Measurements from ENCODE around the gene BRPF1. TPM values are rescaled to one million over a fixed set of nuclear protein-coding genes. Genes with fewer than 3 reads are reported as not detected.

BRPF1 gene
- total and polyA plus RNA-seq, 2 experiments from 2014 or later = 9.3 to 10.7 TPM

DNA sequence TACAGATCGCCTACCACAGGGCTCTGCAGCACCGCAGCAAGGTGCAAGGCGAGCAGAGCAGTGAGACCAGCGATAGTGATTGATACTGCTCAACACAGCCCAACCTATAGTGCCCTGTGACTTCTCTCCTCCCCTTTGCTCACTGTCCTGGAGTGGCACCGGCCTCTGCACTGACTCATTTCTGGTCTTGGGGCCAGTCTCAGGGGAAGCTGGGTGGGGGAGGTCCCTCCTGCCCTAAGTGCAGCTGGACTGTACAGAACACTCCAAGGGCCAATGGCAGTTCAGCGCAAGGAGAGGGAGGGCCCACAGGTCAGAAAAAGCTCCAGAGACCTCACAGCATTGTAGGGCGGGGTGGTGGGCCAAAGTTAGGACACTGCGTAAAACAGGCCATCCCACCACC, 15.7 kb downstream of the BRPF1 start:
- peaks cover 8% of the 10 kb centered on the region for H3K4me1 ChIP-seq (ENCODE audit: insufficient read depth)
- no peak for DNase-seq (ENCODE audit: low spot score)
- H3K4me2 ChIP-seq = no peak overlapping the region
- no peaks in the 10 kb centered on the region for H3K9me2 ChIP-seq (replicated peaks; ENCODE audit: insufficient read depth)
- no peaks in the 10 kb centered on the region for H3K9me3 ChIP-seq (ENCODE audit: low read depth)
- H3K27me3 ChIP-seq = no peaks in the 10 kb centered on the region
- no peak overlapping the region for H3K4me3 ChIP-seq
- 97% methylated on average over 8 of the region's 8 CpGs for WGBS (ENCODE audit: low lambda C conversion rate, missing lambda C conversion rate)
- peaks cover 20% of the 10 kb centered on the region for H3K79me2 ChIP-seq
- H4K20me1 ChIP-seq (ENCODE audit: insufficient read depth, poor library complexity, severe bottlenecking) = no peaks in the 10 kb centered on the region
- H3K27ac ChIP-seq = no peak overlapping the region
- H2AFZ ChIP-seq = no peak overlapping the region
- TF ChIP-seq EZH2 (IDR thresholded peaks at IDR 0.05; ENCODE audit: borderline replicate concordance) (no peak), EZH2phosphoT487 (IDR thresholded peaks at IDR 0.05; ENCODE audit: low read depth, severe bottlenecking, unreplicated experiment) (no peak)
- TF ChIP-seq, protein P1, sequence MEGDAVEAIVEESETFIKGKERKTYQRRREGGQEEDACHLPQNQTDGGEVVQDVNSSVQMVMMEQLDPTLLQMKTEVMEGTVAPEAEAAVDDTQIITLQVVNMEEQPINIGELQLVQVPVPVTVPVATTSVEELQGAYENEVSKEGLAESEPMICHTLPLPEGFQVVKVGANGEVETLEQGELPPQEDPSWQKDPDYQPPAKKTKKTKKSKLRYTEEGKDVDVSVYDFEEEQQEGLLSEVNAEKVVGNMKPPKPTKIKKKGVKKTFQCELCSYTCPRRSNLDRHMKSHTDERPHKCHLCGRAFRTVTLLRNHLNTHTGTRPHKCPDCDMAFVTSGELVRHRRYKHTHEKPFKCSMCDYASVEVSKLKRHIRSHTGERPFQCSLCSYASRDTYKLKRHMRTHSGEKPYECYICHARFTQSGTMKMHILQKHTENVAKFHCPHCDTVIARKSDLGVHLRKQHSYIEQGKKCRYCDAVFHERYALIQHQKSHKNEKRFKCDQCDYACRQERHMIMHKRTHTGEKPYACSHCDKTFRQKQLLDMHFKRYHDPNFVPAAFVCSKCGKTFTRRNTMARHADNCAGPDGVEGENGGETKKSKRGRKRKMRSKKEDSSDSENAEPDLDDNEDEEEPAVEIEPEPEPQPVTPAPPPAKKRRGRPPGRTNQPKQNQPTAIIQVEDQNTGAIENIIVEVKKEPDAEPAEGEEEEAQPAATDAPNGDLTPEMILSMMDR (IDR thresholded peaks at IDR 0.05; ENCODE audit: poor library complexity) = no peak
- no peaks in the 10 kb centered on the region for H3K36me3 ChIP-seq (replicated peaks; ENCODE audit: insufficient read depth, low read depth)

DNA sequence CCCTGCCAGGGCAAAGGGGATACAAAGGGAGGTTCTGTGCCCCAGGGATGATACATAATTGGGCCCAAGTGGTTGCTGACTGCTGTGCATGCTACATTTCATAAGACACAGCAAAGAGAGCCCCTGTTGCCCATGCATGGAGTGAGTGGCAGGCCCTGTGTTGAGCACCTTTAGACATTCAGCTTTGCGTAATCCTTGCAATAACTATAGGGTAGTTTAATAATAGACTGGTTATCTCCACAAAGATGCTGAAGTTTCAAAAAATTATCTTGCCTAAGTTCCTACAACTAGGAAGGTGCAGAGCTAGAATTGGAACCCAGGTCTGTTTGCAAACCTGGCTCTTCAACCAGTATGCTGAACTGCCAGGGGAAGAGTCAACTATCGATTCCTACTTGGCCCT, 16.5 kb downstream of the BRPF1 start:
- Histone ChIP-seq H3K4me2 (no peak overlapping the region), H4K20me1 (ENCODE audit: insufficient read depth, poor library complexity, severe bottlenecking) (no peaks in the 10 kb centered on the region), H3K4me3 (no peak overlapping the region), H3K9me3 (ENCODE audit: low read depth) (no peaks in the 10 kb centered on the region), H3K9me2 (replicated peaks; ENCODE audit: insufficient read depth) (no peaks in the 10 kb centered on the region), H3K27ac (no peak overlapping the region), H3K4me1 (ENCODE audit: insufficient read depth) (peaks cover 8% of the 10 kb centered on the region), H3K27me3 (no peaks in the 10 kb centered on the region), H3K36me3 (replicated peaks; ENCODE audit: insufficient read depth, low read depth) (no peaks in the 10 kb centered on the region), H2AFZ (no peak overlapping the region), H3K79me2 (peaks cover 24% of the 10 kb centered on the region)
- no peak for DNase-seq (ENCODE audit: low spot score)
- 97% methylated on average over 2 of the region's 2 CpGs for WGBS (ENCODE audit: low lambda C conversion rate, missing lambda C conversion rate)
- TF ChIP-seq EZH2phosphoT487 (IDR thresholded peaks at IDR 0.05; ENCODE audit: low read depth, severe bottlenecking, unreplicated experiment) = no peak
- TF ChIP-seq, protein P1 (IDR thresholded peaks at IDR 0.05; ENCODE audit: poor library complexity) = no peak
- TF ChIP-seq EZH2 (IDR thresholded peaks at IDR 0.05; ENCODE audit: borderline replicate concordance) = no peak

DNA sequence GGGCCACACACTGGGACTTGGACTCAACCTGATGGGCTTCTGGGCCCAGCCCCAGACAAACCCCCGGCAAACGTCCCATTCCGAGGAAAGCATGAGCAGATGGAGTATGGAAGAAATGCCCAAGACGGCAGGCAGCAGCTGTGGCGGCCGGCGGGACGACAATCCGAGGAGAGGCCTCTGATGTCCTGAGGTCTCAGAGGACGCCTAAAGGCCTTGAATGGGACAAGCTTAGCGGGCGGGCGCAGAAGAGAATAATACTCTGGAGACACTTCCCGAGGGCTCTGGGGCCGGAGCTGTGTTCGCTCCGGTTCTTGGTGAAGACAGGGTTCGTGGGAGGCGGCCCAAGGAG, 17.7 kb downstream of the BRPF1 start:
- Histone ChIP-seq H3K27ac (peak overlapping the region; percentile 88), H3K36me3 (replicated peaks; ENCODE audit: insufficient read depth, low read depth) (no peaks in the 10 kb centered on the region), H3K4me2 (peak overlapping the region; percentile 79), H3K27me3 (no peaks in the 10 kb centered on the region), H3K4me1 (ENCODE audit: insufficient read depth) (peaks cover 8% of the 10 kb centered on the region), H3K4me3 (peak overlapping the region; percentile 14), H2AFZ (peak overlapping the region; percentile 45), H4K20me1 (ENCODE audit: insufficient read depth, poor library complexity, severe bottlenecking) (no peaks in the 10 kb centered on the region), H3K9me3 (ENCODE audit: low read depth) (no peaks in the 10 kb centered on the region), H3K9me2 (replicated peaks; ENCODE audit: insufficient read depth) (no peaks in the 10 kb centered on the region), H3K79me2 (peaks cover 24% of the 10 kb centered on the region)
- DNase-seq (ENCODE audit: low spot score) = no peak
- TF ChIP-seq EZH2 (IDR thresholded peaks at IDR 0.05; ENCODE audit: borderline replicate concordance) = no peak
- 5% methylated on average over 19 of the region's 19 CpGs for WGBS (ENCODE audit: low lambda C conversion rate, missing lambda C conversion rate)

DNA sequence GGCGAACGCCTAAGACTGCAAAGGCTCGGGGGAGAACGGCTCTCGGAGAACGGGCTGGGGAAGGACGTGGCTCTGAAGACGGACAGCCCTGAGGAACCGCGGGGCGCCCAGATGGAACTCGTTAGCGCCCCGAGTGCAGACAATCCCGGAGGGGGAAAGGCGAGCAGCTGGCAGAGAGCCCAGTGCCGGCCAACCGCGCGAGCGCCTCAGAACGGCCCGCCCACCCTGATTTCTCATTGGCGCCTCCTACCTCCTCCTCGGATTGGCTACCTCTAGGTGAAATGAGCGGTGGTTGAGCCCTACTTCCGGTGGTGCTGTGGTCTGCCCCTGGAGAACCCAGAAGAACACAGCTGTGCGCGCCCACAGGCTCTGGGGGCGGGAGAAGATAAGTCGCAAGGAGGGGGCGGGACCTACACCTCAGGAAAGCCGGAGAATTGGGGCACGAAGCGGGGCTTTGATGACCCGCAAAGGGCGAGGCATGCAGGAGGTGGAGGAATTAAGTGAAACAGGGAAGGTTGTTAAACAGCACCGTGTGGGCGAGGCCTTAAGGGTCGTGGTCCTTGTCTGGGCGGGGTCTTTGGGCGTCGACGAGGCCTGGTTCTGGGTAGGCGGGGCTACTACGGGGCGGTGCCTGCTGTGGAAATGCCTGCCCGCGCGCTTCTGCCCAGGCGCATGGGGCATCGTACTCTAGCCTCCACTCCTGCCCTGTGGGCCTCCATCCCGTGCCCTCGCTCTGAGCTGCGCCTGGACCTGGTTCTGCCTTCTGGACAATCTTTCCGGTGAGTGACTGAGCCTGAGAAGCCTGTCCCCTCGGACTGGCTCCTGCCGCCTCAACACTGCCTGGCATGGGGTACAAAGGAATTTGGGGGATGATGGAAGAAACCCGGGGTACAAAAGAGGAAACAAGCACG, 18.4 kb downstream of the BRPF1 start, which contains the start of gene OGG1:
OGG1 (plus strand) TSS at position 308 of the 911 bp plus-strand sequence; CDS start at position 643, 335 bp downstream.
- no peak for TF ChIP-seq EZH2 (IDR thresholded peaks at IDR 0.05; ENCODE audit: borderline replicate concordance)
- TF ChIP-seq, protein P1 (IDR thresholded peaks at IDR 0.05; ENCODE audit: poor library complexity) = no peak
- no peak for TF ChIP-seq EZH2phosphoT487 (IDR thresholded peaks at IDR 0.05; ENCODE audit: low read depth, severe bottlenecking, unreplicated experiment)
- Histone ChIP-seq H3K4me2 (peak within 1 kb of the TSS; percentile 91), H3K4me3 (peak within 1 kb of the TSS; percentile 42), H2AFZ (peak within 1 kb of the TSS; percentile 48), H3K4me1 (ENCODE audit: insufficient read depth) (peaks cover 8% of the 10 kb centered on the region), H3K9me3 (ENCODE audit: low read depth) (no peaks in the 10 kb centered on the region), H3K9me2 (replicated peaks; ENCODE audit: insufficient read depth) (no peaks in the 10 kb centered on the region), H3K27ac (peak within 1 kb of the TSS; percentile 88), H3K36me3 (replicated peaks; ENCODE audit: insufficient read depth, low read depth) (no peaks in the 10 kb centered on the region), H3K79me2 (peaks cover 24% of the 10 kb centered on the region), H3K27me3 (no peaks in the 10 kb centered on the region), H4K20me1 (ENCODE audit: insufficient read depth, poor library complexity, severe bottlenecking) (no peaks in the 10 kb centered on the region)
- 1% methylated on average over 37 of the region's 60 CpGs for WGBS (ENCODE audit: low lambda C conversion rate, missing lambda C conversion rate)
- peak; percentile 99 for DNase-seq (ENCODE audit: low spot score)

Measured in hepatocyte (in vitro differentiated cells).